Neural progenitor cell (in vitro differentiated cells): ENCODE results near the gene BEND6. TPM values are rescaled to one million over a fixed set of nuclear protein-coding genes. Genes with fewer than 3 reads are reported as not detected.

Experiments used
- DNase-seq: peaks from one replicate; pipeline ENCODE4 v3.0.0-alpha.2; 2016; ENCODE audit warnings: low spot score
- H2AFZ ChIP-seq: fragments of 200-600 bp; sonication (generic); replicated peaks from 2 replicates; pipeline ENCODE4 v1.6.1; 2016; ENCODE audit warnings: antibody characterized with exemption
- H3F3A ChIP-seq: fragments of 200-600 bp; sonication (generic); 2 replicates; pipeline ENCODE4 v1.6.1; 2016; ENCODE audit warnings: antibody characterized with exemption, low read depth
- H3K27ac ChIP-seq: fragments of 200-600 bp; sonication (generic); 2 replicates; pipeline ENCODE4 v1.5.1; 2016; ENCODE audit warnings: mild to moderate bottlenecking
- H3K27me3 ChIP-seq: fragments of 200-600 bp; sonication (generic); 2 replicates; pipeline ENCODE4 v1.6.1; 2016; ENCODE audit warnings: mild to moderate bottlenecking, moderate library complexity
- H3K36me3 ChIP-seq: fragments of 200-600 bp; sonication (generic); 2 replicates; pipeline ENCODE4 v1.5.1; 2016
- H3K4me1 ChIP-seq: fragments of 200-600 bp; sonication (generic); 2 replicates; pipeline ENCODE4 v1.6.1; 2016; ENCODE audit warnings: mixed run types
- H3K4me2 ChIP-seq: fragments of 200-600 bp; sonication (generic); 2 replicates; pipeline ENCODE4 v1.6.1; 2016
- H3K4me3 ChIP-seq: fragments of 200-600 bp; sonication (generic); 2 replicates; pipeline ENCODE4 v1.5.1; 2016
- H3K79me2 ChIP-seq: fragments of 200-600 bp; sonication (generic); 2 replicates; pipeline ENCODE4 v1.6.1; 2016; ENCODE audit warnings: low read depth
- H3K9ac ChIP-seq: fragments of 200-600 bp; sonication (generic); 2 replicates; pipeline ENCODE4 v1.6.1; 2016
- H3K9me3 ChIP-seq: fragments of 200-600 bp; sonication (generic); 2 replicates; pipeline ENCODE4 v1.5.1; 2016; ENCODE audit warnings: low read depth
- H4K20me1 ChIP-seq: fragments of 200-600 bp; sonication (generic); 2 replicates; pipeline ENCODE4 v1.6.1; 2016; ENCODE audit warnings: low read depth
- H3K27ac Mint-ChIP-seq: 3 replicates; pipeline ENCODE4 v1.8.0; 2021; ENCODE audit warnings: mixed read lengths
- H3K27me3 Mint-ChIP-seq: 2 replicates; pipeline ENCODE4 v1.8.0; 2022; ENCODE audit warnings: low read depth, mild to moderate bottlenecking, inconsistent platforms, moderate library complexity, mixed read lengths; ENCODE audit not compliant: insufficient read depth
- H3K36me3 Mint-ChIP-seq: 3 replicates; pipeline ENCODE4 v1.8.0; 2021; ENCODE audit warnings: mixed read lengths
- H3K4me1 Mint-ChIP-seq: 3 replicates; pipeline ENCODE4 v1.8.0; 2021; ENCODE audit warnings: mixed read lengths
- H3K4me3 Mint-ChIP-seq: 3 replicates; pipeline ENCODE4 v1.8.0; 2021; ENCODE audit warnings: mild to moderate bottlenecking, moderate library complexity, mixed read lengths
- H3K9me3 Mint-ChIP-seq: 3 replicates; pipeline ENCODE4 v1.8.0; 2020; ENCODE audit warnings: mixed read lengths
- EZH2 ChIP-seq: fragments of 200-600 bp; sonication (generic); IDR thresholded peaks from 2 replicates; pipeline ENCODE4 v1.6.1; 2017; ENCODE audit warnings: antibody characterized with exemption, mild to moderate bottlenecking, moderate library complexity
- EZH2phosphoT487 ChIP-seq: fragments of 200-600 bp; sonication (generic); IDR thresholded peaks from 2 replicates; pipeline ENCODE4 v1.6.1; 2017; ENCODE audit warnings: antibody characterized with exemption
- total RNA-seq: library from RNA; depleted of rRNA; stranded (reverse); fragments of >200 nt; gene quantifications from 2 replicates; pipeline ENCODE4 v1.2.3, GENCODE V29; 2015; ENCODE audit warnings: low replicate concordance
- TF ChIP-seq, protein P1 (sequence below): fragments of 200-600 bp; sonication (generic); IDR thresholded peaks from 2 replicates; pipeline ENCODE4 v1.5.1; 2017; ENCODE audit warnings: antibody characterized with exemption, mild to moderate bottlenecking

Gene BEND6
- total RNA-seq, 1 donor from 2014 or later, result 2.4 TPM

DNA sequence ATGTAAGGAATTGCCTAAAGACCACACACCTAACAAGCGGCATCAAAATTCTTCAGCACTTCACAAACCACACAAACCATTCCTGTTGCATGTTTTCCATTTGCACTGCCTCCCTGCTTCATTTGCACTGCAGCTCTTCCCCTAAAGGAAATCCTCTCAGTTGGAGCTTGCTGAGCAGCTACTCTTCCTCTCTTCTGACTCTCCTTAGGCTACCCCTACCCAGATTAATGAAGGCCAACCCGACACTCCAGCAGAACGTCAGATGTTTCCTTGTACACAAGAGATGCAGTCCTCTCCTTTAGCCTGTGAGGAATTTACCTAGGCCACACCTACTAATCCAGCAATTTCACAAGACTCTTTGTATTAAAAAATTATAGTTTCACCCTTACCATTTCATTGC is 8.1 kb downstream of the BEND6 start:
- no peaks in the 10 kb centered on the region for H3K27me3 ChIP-seq
- no peak overlapping the region for H3K4me2 ChIP-seq
- no peak overlapping the region for H3K4me3 ChIP-seq
- no peak overlapping the region for H3K27ac Mint-ChIP-seq
- H3K4me3 Mint-ChIP-seq, result no peak overlapping the region
- no peaks in the 10 kb centered on the region for H3K9me3 Mint-ChIP-seq
- no peaks in the 10 kb centered on the region for H3K9me3 ChIP-seq
- H3K4me1 ChIP-seq, result peaks cover 4% of the 10 kb centered on the region
- H3K79me2 ChIP-seq, result no peaks in the 10 kb centered on the region
- H4K20me1 ChIP-seq, result no peaks in the 10 kb centered on the region
- no peak overlapping the region for H2AFZ ChIP-seq
- H3K27me3 Mint-ChIP-seq, result peaks cover 6% of the 10 kb centered on the region
- H3F3A ChIP-seq, result no peaks in the 10 kb centered on the region
- H3K36me3 ChIP-seq, result no peaks in the 10 kb centered on the region
- TF ChIP-seq EZH2, result no peak
- TF ChIP-seq, protein P1, sequence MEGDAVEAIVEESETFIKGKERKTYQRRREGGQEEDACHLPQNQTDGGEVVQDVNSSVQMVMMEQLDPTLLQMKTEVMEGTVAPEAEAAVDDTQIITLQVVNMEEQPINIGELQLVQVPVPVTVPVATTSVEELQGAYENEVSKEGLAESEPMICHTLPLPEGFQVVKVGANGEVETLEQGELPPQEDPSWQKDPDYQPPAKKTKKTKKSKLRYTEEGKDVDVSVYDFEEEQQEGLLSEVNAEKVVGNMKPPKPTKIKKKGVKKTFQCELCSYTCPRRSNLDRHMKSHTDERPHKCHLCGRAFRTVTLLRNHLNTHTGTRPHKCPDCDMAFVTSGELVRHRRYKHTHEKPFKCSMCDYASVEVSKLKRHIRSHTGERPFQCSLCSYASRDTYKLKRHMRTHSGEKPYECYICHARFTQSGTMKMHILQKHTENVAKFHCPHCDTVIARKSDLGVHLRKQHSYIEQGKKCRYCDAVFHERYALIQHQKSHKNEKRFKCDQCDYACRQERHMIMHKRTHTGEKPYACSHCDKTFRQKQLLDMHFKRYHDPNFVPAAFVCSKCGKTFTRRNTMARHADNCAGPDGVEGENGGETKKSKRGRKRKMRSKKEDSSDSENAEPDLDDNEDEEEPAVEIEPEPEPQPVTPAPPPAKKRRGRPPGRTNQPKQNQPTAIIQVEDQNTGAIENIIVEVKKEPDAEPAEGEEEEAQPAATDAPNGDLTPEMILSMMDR, result no peak
- TF ChIP-seq EZH2phosphoT487, result no peak
- no peaks in the 10 kb centered on the region for H3K4me1 Mint-ChIP-seq
- DNase-seq, result no peak
- H3K36me3 Mint-ChIP-seq, result no peaks in the 10 kb centered on the region
- H3K27ac ChIP-seq, result no peak overlapping the region
- H3K9ac ChIP-seq, result no peak overlapping the region

DNA sequence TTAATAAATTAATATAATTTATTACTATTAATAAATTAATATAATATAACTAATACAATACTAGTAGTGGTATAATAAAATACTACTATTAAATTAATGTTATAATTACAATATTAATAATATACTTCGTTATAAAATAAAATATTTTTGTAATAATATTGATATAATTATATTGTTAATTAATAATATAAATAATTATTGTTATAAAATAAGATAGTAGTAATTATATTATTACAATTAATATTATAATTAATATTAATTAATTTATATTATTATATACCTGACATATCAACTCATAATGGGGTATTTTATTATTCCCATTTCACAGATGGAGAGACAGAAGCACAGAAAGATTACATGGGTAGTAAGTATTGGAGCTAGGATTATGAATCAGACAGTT is 8.9 kb downstream of the BEND6 start:
- Mint-ChIP-seq H3K4me1 (no peaks in the 10 kb centered on the region), H3K9me3 (no peaks in the 10 kb centered on the region), H3K27ac (no peak overlapping the region), H3K4me3 (no peak overlapping the region), H3K27me3 (peaks cover 6% of the 10 kb centered on the region), H3K36me3 (no peaks in the 10 kb centered on the region)
- Histone ChIP-seq H3K4me3 (no peak overlapping the region), H3K27ac (no peak overlapping the region), H3K4me2 (no peak overlapping the region), H4K20me1 (no peaks in the 10 kb centered on the region), H3F3A (no peaks in the 10 kb centered on the region), H2AFZ (no peak overlapping the region), H3K36me3 (no peaks in the 10 kb centered on the region), H3K9me3 (no peaks in the 10 kb centered on the region), H3K9ac (no peak overlapping the region), H3K4me1 (peaks cover 4% of the 10 kb centered on the region), H3K79me2 (no peaks in the 10 kb centered on the region), H3K27me3 (no peaks in the 10 kb centered on the region)
- DNase-seq, result no peak
- TF ChIP-seq, protein P1, result no peak
- TF ChIP-seq EZH2phosphoT487 (no peak), EZH2 (no peak)

DNA sequence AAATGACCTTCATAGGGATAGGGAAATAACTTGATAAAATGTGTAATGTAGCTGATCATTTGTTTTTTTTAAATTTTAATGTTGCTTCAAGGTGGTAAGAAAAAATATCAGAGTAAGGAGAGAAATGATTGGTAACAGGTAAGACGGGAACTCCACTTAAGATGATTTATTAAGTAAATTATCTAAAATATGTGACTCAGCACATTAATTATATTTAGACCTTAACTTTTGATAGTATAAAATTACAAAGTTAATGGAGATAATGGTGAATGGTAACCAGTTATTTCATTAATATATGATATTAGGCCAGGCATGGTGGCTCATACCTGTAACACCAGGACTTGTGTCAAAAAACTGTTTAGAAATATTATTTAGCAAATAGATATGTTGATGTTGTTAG is 10.2 kb downstream of the BEND6 start:
- Histone ChIP-seq H3K36me3 (no peaks in the 10 kb centered on the region), H3K27me3 (no peaks in the 10 kb centered on the region), H3K79me2 (no peaks in the 10 kb centered on the region), H3F3A (no peaks in the 10 kb centered on the region), H3K4me3 (no peak overlapping the region), H3K4me2 (no peak overlapping the region), H3K27ac (no peak overlapping the region), H3K9me3 (no peaks in the 10 kb centered on the region), H3K4me1 (peaks cover 4% of the 10 kb centered on the region), H3K9ac (no peak overlapping the region), H4K20me1 (no peaks in the 10 kb centered on the region), H2AFZ (no peak overlapping the region)
- Mint-ChIP-seq H3K4me1 (no peaks in the 10 kb centered on the region), H3K9me3 (no peaks in the 10 kb centered on the region), H3K36me3 (no peaks in the 10 kb centered on the region), H3K27ac (no peak overlapping the region), H3K4me3 (no peak overlapping the region), H3K27me3 (peaks cover 6% of the 10 kb centered on the region)
- TF ChIP-seq EZH2phosphoT487 (no peak), EZH2 (no peak)
- TF ChIP-seq, protein P1, result no peak
- no peak for DNase-seq

DNA sequence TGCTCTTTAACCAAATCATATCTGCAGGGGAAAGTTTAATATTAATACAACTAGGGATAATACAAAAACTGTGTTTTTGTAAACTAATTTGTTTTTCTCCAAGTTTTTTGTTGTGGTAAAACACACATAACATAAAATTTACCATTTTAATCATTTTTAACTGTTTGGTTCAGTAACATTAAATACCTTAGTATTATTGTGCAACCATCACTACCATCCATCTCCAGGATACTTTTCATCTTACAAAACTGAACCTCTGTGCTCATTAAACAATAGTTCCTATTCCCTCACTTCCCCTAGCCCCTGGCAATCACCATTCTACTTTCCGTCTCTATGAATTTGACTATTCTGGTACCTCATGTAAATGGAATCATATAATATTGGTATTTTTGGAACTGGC is 15.9 kb downstream of the BEND6 start:
- H3K4me3 Mint-ChIP-seq, result no peak overlapping the region
- H3K9ac ChIP-seq, result no peak overlapping the region
- H3K4me1 ChIP-seq, result no peaks in the 10 kb centered on the region
- no peak for DNase-seq
- no peaks in the 10 kb centered on the region for H3K36me3 ChIP-seq
- H3K36me3 Mint-ChIP-seq, result no peaks in the 10 kb centered on the region
- H3K27ac ChIP-seq, result no peak overlapping the region
- no peaks in the 10 kb centered on the region for H3K79me2 ChIP-seq
- no peaks in the 10 kb centered on the region for H3K27me3 ChIP-seq
- no peaks in the 10 kb centered on the region for H3K9me3 Mint-ChIP-seq
- no peaks in the 10 kb centered on the region for H3F3A ChIP-seq
- no peak overlapping the region for H3K4me3 ChIP-seq
- no peaks in the 10 kb centered on the region for H3K9me3 ChIP-seq
- H3K27me3 Mint-ChIP-seq, result peaks cover 4% of the 10 kb centered on the region
- TF ChIP-seq EZH2 (no peak), EZH2phosphoT487 (no peak)
- TF ChIP-seq, protein P1, result no peak
- no peak overlapping the region for H3K27ac Mint-ChIP-seq
- no peak overlapping the region for H2AFZ ChIP-seq
- H4K20me1 ChIP-seq, result no peaks in the 10 kb centered on the region
- H3K4me1 Mint-ChIP-seq, result no peaks in the 10 kb centered on the region
- H3K4me2 ChIP-seq, result no peak overlapping the region
